Liver (tissue), 9 donors: ENCODE measurements around the gene TBC1D5. TPM values are rescaled to one million over a fixed set of nuclear protein-coding genes. Genes with fewer than 3 reads are reported as not detected.

ENCODE experiments used
- DNase-seq: peaks from one replicate; pipeline ENCODE4 v3.0.0-alpha.2; 2017; ENCODE audit warnings: low spot score
- H3K27ac ChIP-seq, 2 donors: one replicate each; pipeline ENCODE4 v1.7.0; 2013; ENCODE audit warnings: inconsistent platforms in 2 of 2, low read length in 2 of 2, control low read depth in 1 of 2, low read depth in 1 of 2, mild to moderate bottlenecking in 1 of 2
- H3K27me3 ChIP-seq, 4 donors: one replicate each; pipeline versions ENCODE4 v1.6.1 to v1.7.0; 2013; ENCODE audit warnings: low read length in 3 of 4, inconsistent platforms in 1 of 4, mild to moderate bottlenecking in 1 of 4, moderate library complexity in 1 of 4; ENCODE audit not compliant: control insufficient read depth in 4 of 4, insufficient read depth in 4 of 4
- H3K36me3 ChIP-seq, 4 donors: one replicate each; pipeline versions ENCODE4 v1.6.1 to v1.7.0; 2013; ENCODE audit warnings: low read length in 3 of 4, mild to moderate bottlenecking in 3 of 4, low read depth in 1 of 4, moderate library complexity in 1 of 4; ENCODE audit not compliant: control insufficient read depth in 4 of 4, insufficient read depth in 3 of 4
- H3K4me1 ChIP-seq, 4 donors: one replicate each; pipeline versions ENCODE4 v1.6.1 to v1.7.0; 2013; ENCODE audit warnings: low read length in 3 of 4, mild to moderate bottlenecking in 3 of 4, moderate library complexity in 1 of 4; ENCODE audit not compliant: control insufficient read depth in 4 of 4, insufficient read depth in 4 of 4
- H3K4me3 ChIP-seq, 3 donors: one replicate each; pipeline versions ENCODE4 v1.6.1 to v1.7.0; 2013; ENCODE audit warnings: low read length in 3 of 3, control low read depth in 1 of 3, low read depth in 1 of 3, mild to moderate bottlenecking in 1 of 3
- H3K9ac ChIP-seq, 2 donors: one replicate each; pipeline ENCODE4 v1.7.0; 2013; ENCODE audit warnings: low read length in 2 of 2, mild to moderate bottlenecking in 2 of 2, moderate library complexity in 2 of 2, control low read depth in 1 of 2, low read depth in 1 of 2
- H3K9me3 ChIP-seq, 4 donors: one replicate each; pipeline versions ENCODE4 v1.6.1 to v1.7.0; 2013; ENCODE audit warnings: low read length in 3 of 4; ENCODE audit not compliant: control insufficient read depth in 4 of 4
- ATF3 ChIP-seq: IDR thresholded peaks from 2 replicates; pipeline ENCODE4 v1.6.1; 2016; ENCODE audit warnings: antibody characterized with exemption
- EGR1 ChIP-seq, 2 donors: IDR thresholded peaks; 2 replicates each; pipeline ENCODE4 v1.6.1; 2016 to 2018; ENCODE audit warnings: antibody characterized with exemption in 2 of 2, low read depth in 2 of 2
- FOXA1 ChIP-seq: IDR thresholded peaks from 2 replicates; pipeline ENCODE4 v1.6.1; 2016; ENCODE audit warnings: antibody characterized with exemption
- FOXA2 ChIP-seq: IDR thresholded peaks from 2 replicates; pipeline ENCODE4 v1.6.1; 2016; ENCODE audit warnings: antibody characterized with exemption
- GABPA ChIP-seq, 2 donors: IDR thresholded peaks in 1 of 2; conservative IDR thresholded peaks in 1 of 2; 2 replicates each; pipeline ENCODE4 v1.6.1; 2016; ENCODE audit warnings: antibody characterized with exemption in 2 of 2, mild to moderate bottlenecking in 1 of 2, moderate library complexity in 1 of 2
- HNF4A ChIP-seq, 2 donors: conservative IDR thresholded peaks; 2 replicates each; pipeline ENCODE4 v1.6.1; 2016; ENCODE audit warnings: antibody characterized with exemption in 2 of 2, mild to moderate bottlenecking in 2 of 2
- HNF4G ChIP-seq: IDR thresholded peaks from 2 replicates; pipeline ENCODE4 v1.6.1; 2016; ENCODE audit warnings: antibody characterized with exemption
- JUND ChIP-seq, 2 donors: IDR thresholded peaks; 2 replicates each; pipeline ENCODE4 v1.6.1; 2016; ENCODE audit warnings: antibody characterized with exemption in 2 of 2
- NR2F2 ChIP-seq: IDR thresholded peaks from 2 replicates; pipeline ENCODE4 v1.6.1; 2016; ENCODE audit warnings: antibody characterized with exemption
- RAD21 ChIP-seq, 2 donors: IDR thresholded peaks; 2 replicates each; pipeline ENCODE4 v1.6.1; 2016; ENCODE audit warnings: antibody characterized with exemption in 2 of 2, mild to moderate bottlenecking in 2 of 2
- REST ChIP-seq: IDR thresholded peaks from 2 replicates; pipeline ENCODE4 v1.6.1; 2016; ENCODE audit warnings: antibody characterized with exemption, mild to moderate bottlenecking
- SP1 ChIP-seq: IDR thresholded peaks from 2 replicates; pipeline ENCODE4 v1.6.1; 2018; ENCODE audit warnings: antibody characterized with exemption, mild to moderate bottlenecking
- TAF1 ChIP-seq: conservative IDR thresholded peaks from 2 replicates; pipeline ENCODE4 v1.6.1; 2016; ENCODE audit warnings: antibody characterized with exemption, mild to moderate bottlenecking
- ZBTB33 ChIP-seq: IDR thresholded peaks from 2 replicates; pipeline ENCODE4 v1.6.1; 2016; ENCODE audit warnings: antibody characterized with exemption
- WGBS: extraction: QIAGEN DNeasy Blood & Tissue Kit; methylation state at CpG from one replicate; pipeline ENCODE4 v1.1.7; 2013; 5-methylcytosine and 5-hydroxymethylcytosine counted together
- polyA plus RNA-seq, 2 donors: library from polyadenylated mRNA; stranded (reverse) in 1 of 2; unstranded in 1 of 2; fragments of 200-250 nt in 1 of 2; fragments of >200 nt in 1 of 2; fragmentation: Nextera tagmentation in 1 of 2; extraction: Ambion mirVana in 1 of 2; gene quantifications; one replicate each; pipeline versions ENCODE4 v1.2.1 to v1.2.3, GENCODE V29; 2013 to 2015
- total RNA-seq, 2 donors: library from RNA; depleted of rRNA; stranded (reverse); fragments of >200 nt; gene quantifications; one replicate each; pipeline ENCODE4 v1.2.3, GENCODE V29; 2014
- donor health status: healthy.
- donor health status: healthy.
- donor health status: healthy.
- donor health status: healthy.
- donor health status: healthy.

The TBC1D5 gene
- total and polyA plus RNA-seq, 4 donors: 9.1 to 45.6 (median 25.6) TPM

- 97% methylated on average over 5 of the region's 5 CpGs for WGBS
- Histone ChIP-seq H3K36me3 (no peaks in the 10 kb centered on the region), H3K9me3 (no peaks in the 10 kb centered on the region), H3K4me1 (no peaks in the 10 kb centered on the region), H3K9ac (no peak overlapping the region), H3K27me3 (no peaks in the 10 kb centered on the region), H3K27ac (no peak overlapping the region), H3K4me3 (no peak overlapping the region)
- DNase-seq: no peak
- no peak for TF ChIP-seq SP1
- no peak for TF ChIP-seq REST
- TF ChIP-seq FOXA2: no peak
- TF ChIP-seq HNF4G: no peak
- no peak for TF ChIP-seq ZBTB33
- no peak for TF ChIP-seq EGR1 (IDR thresholded peaks at IDR 0.05; ENCODE audit: low read depth in 2 of 2)
- TF ChIP-seq FOXA1: no peak
Measured at GRCh38 chr3:17266846-17267245, 475.6 kb downstream of the TBC1D5 start.

- no peaks in the 10 kb centered on the region for H3K36me3 ChIP-seq
- no peaks in the 10 kb centered on the region for H3K9me3 ChIP-seq
- no peak overlapping the region for H3K4me3 ChIP-seq
- H3K27me3 ChIP-seq: no peaks in the 10 kb centered on the region
- DNase-seq: no peak
- WGBS: 81% methylated on average over 3 of the region's 3 CpGs
- TF ChIP-seq ZBTB33 (no peak), HNF4G (no peak), EGR1 (IDR thresholded peaks at IDR 0.05; ENCODE audit: low read depth in 2 of 2) (no peak), ATF3 (no peak), RAD21 (IDR thresholded peaks at IDR 0.05) (no peak), FOXA1 (no peak), FOXA2 (no peak), SP1 (no peak), NR2F2 (no peak), GABPA (IDR thresholded peaks at IDR 0.05 in 1 of 2, conservative IDR thresholded peaks at IDR 0.05 in 1 of 2) (no peak), REST (no peak), HNF4A (conservative IDR thresholded peaks at IDR 0.05) (no peak), JUND (IDR thresholded peaks at IDR 0.05) (no peak), TAF1 (no peak)
- H3K27ac ChIP-seq: no peak overlapping the region
- peaks cover 0 to 3% (median 0%) of the 10 kb centered on the region in 4 donors for H3K4me1 ChIP-seq
- no peak overlapping the region for H3K9ac ChIP-seq
Measured at GRCh38 chr3:17261627-17262369, 480.6 kb downstream of the TBC1D5 start.
